Neural progenitor cell (in vitro differentiated cells): Measurements from ENCODE around the gene SLFNL1.

Source experiments
- EZH2 ChIP-seq: fragments of 200-600 bp; sonication (generic); IDR thresholded peaks from 2 replicates; pipeline ENCODE4 v1.6.1; 2017; ENCODE audit warnings: antibody characterized with exemption, mild to moderate bottlenecking, moderate library complexity
- EZH2phosphoT487 ChIP-seq: fragments of 200-600 bp; sonication (generic); IDR thresholded peaks from 2 replicates; pipeline ENCODE4 v1.6.1; 2017; ENCODE audit warnings: antibody characterized with exemption
- TF ChIP-seq, protein P1 (sequence below): fragments of 200-600 bp; sonication (generic); IDR thresholded peaks from 2 replicates; pipeline ENCODE4 v1.5.1; 2017; ENCODE audit warnings: antibody characterized with exemption, mild to moderate bottlenecking

DNA sequence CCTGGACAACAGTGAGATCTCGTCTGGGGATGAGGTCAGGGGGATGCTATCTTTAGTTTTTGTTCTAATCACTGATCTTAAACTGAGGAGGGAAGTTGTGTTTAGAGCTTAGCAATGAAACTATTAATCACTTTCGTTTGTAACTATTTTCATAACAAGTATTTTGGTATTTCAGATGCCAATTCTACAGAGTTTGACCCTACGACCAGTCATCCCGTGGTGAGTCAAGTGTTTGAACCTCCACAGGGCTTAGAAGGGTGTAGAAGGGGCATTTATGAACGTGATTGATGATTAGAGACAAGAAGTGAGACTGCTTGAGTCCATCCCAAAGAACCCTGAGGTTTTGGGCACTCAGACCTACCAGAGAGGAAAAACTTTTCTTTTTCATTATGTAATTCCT lies 15.6 kb downstream of the SLFNL1 start:
- TF ChIP-seq, protein P1, sequence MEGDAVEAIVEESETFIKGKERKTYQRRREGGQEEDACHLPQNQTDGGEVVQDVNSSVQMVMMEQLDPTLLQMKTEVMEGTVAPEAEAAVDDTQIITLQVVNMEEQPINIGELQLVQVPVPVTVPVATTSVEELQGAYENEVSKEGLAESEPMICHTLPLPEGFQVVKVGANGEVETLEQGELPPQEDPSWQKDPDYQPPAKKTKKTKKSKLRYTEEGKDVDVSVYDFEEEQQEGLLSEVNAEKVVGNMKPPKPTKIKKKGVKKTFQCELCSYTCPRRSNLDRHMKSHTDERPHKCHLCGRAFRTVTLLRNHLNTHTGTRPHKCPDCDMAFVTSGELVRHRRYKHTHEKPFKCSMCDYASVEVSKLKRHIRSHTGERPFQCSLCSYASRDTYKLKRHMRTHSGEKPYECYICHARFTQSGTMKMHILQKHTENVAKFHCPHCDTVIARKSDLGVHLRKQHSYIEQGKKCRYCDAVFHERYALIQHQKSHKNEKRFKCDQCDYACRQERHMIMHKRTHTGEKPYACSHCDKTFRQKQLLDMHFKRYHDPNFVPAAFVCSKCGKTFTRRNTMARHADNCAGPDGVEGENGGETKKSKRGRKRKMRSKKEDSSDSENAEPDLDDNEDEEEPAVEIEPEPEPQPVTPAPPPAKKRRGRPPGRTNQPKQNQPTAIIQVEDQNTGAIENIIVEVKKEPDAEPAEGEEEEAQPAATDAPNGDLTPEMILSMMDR, result no peak
- TF ChIP-seq EZH2phosphoT487 (no peak), EZH2 (no peak)
